ENCODE data around the gene FAHD2A.

- TF ChIP-seq CTCF (IDR thresholded peaks at IDR 0.05; ENCODE audit: control extremely low read depth in 1 of 3, insufficient read depth in 1 of 3, low read depth in 1 of 3, low read length in 3 of 3) (no peak), RAD21 (IDR thresholded peaks at IDR 0.05 in 1 of 2, conservative IDR thresholded peaks at IDR 0.05 in 1 of 2; ENCODE audit: low read depth in 2 of 2, low read length in 2 of 2) (no peak), EGR1 (IDR thresholded peaks at IDR 0.05; ENCODE audit: borderline replicate concordance, low read depth, low read length) (no peak)
These were observed 20.3 kb upstream of the FAHD2A start for GRCh38 chr2:95382192-95382591.
